ENCODE results near the gene CHD6.

CHD6 gene

DNA sequence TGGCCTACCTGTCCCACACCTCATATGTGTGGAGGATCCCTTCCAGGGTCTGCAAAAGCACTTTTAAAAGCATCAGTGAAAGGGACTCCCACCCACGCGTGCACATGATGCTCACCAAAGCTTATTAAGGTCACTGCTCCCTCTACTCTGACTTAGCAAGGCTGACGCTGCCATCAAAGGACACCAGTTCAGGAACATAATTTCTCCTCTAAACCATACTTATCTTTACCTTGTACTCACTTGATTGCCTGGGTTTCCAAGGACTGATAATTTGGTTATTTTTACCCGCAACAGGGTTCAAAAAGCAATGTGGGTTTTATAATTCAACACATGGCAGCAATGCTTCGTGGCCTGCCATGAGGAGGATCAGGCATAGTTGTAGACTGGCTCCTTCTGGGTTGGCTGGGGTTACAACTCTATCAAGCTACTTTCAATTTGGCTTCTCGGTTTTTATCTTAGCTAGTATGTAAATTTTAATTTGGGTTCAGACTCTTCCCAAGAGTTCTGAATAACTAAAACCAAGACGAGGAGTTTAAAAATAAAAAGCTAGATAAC, 199.4 kb downstream of the CHD6 start:
- TF ChIP-seq, protein P1, sequence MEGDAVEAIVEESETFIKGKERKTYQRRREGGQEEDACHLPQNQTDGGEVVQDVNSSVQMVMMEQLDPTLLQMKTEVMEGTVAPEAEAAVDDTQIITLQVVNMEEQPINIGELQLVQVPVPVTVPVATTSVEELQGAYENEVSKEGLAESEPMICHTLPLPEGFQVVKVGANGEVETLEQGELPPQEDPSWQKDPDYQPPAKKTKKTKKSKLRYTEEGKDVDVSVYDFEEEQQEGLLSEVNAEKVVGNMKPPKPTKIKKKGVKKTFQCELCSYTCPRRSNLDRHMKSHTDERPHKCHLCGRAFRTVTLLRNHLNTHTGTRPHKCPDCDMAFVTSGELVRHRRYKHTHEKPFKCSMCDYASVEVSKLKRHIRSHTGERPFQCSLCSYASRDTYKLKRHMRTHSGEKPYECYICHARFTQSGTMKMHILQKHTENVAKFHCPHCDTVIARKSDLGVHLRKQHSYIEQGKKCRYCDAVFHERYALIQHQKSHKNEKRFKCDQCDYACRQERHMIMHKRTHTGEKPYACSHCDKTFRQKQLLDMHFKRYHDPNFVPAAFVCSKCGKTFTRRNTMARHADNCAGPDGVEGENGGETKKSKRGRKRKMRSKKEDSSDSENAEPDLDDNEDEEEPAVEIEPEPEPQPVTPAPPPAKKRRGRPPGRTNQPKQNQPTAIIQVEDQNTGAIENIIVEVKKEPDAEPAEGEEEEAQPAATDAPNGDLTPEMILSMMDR (IDR thresholded peaks at IDR 0.05; ENCODE audit: borderline replicate concordance, control extremely low read depth, extremely low read depth, insufficient read depth, missing control alignments) = no peak
- no peak for DNase-seq (ENCODE audit: low spot score)
- in situ Hi-C loops (cut with MboI; ENCODE audit: low sequenced_read_pairs, unreplicated experiment) = no loop called here

DNA sequence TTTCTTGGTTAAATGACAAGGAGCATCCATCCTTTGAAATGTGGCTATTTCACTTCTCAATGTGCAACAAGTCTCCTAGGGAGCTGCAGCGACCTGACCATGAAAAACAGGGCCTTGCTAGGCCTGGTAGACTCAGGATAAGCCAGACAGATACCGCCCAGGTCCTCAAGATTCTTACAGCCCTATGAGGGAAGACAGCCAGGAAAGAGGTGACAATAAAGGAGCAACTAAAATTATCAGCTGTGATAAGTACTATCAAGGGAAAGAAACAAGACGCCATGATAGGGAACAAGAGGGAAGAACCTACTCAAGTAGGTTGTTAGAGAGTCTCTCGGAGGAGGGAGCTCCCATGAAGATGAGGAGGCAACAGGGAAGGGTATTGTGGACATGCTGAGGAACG, 200.1 kb downstream of the CHD6 start:
- in situ Hi-C loops (cut with MboI; ENCODE audit: low sequenced_read_pairs, unreplicated experiment) = no loop called here
- TF ChIP-seq, protein P1 (IDR thresholded peaks at IDR 0.05; ENCODE audit: borderline replicate concordance, control extremely low read depth, extremely low read depth, insufficient read depth, missing control alignments) = no peak
- DNase-seq (ENCODE audit: low spot score) = no peak

DNA sequence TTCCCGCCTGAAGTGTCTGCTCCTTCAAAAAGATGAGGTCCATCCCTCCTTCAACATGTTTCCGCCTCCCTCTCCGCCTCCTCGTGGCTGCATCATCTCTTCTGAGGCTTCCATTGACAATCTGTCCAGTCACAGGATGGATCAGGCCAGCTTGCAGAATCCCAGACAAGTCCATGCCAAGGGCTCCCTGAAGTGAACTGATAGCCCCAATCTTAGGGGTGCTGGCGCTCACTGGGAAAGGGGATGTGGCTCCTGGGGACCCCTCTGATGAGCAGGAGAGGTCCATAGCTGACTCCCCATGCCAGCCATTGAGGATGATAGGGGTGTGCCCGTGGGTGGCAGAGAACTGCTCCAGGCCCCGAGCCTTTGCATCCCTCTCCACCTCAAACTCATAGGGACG, 203.0 kb downstream of the CHD6 start:
- TF ChIP-seq, protein P1 (IDR thresholded peaks at IDR 0.05; ENCODE audit: borderline replicate concordance, control extremely low read depth, extremely low read depth, insufficient read depth, missing control alignments) = no peak
- DNase-seq (ENCODE audit: low spot score) = no peak
- in situ Hi-C loops (cut with MboI; ENCODE audit: low sequenced_read_pairs, unreplicated experiment) = no loop called here

DNA sequence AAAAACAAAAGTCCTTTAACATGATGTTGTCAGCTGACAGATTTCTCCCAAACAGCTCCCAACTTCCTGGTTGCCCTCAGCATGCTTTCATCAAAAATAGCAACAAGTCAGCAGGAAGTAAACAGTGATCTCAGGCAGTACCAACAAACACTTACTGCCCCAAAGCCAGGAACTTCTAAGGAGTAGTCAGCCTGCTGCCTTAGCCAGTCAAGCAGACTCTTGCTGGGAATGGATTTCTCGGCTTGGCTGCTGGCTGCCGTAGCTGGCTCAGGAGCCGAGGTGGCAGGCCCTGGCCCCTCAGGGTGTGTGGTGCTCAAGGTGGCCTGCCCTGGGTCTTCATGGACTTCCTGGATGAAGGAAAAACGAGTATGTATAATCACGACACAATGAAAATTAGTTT, 205.0 kb downstream of the CHD6 start:
- TF ChIP-seq, protein P1 (IDR thresholded peaks at IDR 0.05; ENCODE audit: borderline replicate concordance, control extremely low read depth, extremely low read depth, insufficient read depth, missing control alignments) = no peak
- no peak for DNase-seq (ENCODE audit: low spot score)
- in situ Hi-C loops (cut with MboI; ENCODE audit: low sequenced_read_pairs, unreplicated experiment) = no loop called here

DNA sequence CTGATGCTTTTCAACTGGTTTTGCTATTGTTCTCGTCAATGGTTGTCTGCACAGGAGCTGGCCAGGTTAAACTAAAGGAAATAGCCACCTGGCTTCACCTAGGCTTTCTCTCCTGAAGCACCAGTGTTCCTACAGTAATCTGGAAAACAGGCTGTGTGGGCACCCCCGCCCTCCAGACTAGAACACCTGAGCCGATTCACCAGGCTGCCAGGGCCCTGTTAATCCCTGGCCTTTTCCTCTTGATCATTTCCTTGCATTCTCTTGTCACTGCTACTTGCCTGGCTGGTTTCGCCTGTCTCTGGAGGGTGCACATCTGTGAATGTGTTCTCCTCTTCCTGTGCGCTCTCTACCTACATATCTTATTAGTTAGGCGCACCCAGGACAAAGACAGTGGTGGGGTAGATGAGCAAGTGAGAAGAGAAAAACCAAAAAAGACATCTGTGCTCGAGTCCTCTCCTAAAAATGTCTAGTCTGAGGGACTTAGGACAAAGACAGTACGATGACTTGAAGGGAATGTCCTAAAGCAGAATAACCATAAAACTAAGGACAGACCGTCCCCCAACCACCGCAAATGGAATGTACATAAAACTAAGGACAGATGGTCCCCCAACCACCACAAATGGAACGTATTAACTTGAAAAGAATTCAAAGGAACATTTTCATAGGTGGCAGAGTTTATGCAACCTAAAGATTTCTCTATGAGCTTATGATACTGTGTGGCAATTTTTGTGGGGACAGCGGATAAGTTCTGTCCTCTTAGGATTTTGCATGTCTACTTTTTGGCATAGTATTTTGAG, 205.7 kb downstream of the CHD6 start:
- in situ Hi-C loops (cut with MboI; ENCODE audit: low sequenced_read_pairs, unreplicated experiment) = no loop called here
- DNase-seq (ENCODE audit: low spot score) = no peak
- TF ChIP-seq, protein P1 (IDR thresholded peaks at IDR 0.05; ENCODE audit: borderline replicate concordance, control extremely low read depth, extremely low read depth, insufficient read depth, missing control alignments) = no peak

DNA sequence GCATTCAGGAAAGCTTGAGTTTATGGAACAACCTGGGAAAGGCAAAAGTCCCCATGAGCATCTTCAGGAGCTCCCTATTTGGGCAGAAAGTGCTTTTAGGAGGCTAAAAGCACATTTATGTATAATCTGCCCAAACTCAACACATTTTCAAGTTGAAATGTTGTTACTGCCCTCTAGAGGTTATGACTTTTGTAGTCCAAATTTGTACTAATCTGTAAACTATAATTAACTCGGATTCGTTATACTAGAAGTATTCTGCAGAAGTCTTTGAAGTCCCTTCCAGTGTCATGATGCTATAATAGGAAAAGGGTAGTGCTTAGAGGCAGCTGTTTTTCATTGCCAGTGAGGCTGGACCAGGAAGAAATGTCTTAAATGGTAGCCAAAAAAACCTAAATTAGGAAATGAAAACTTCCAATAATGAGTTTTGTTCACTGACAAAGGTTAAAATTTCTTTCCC, 206.8 kb downstream of the CHD6 start:
- TF ChIP-seq, protein P1 (IDR thresholded peaks at IDR 0.05; ENCODE audit: borderline replicate concordance, control extremely low read depth, extremely low read depth, insufficient read depth, missing control alignments) = no peak
- in situ Hi-C loops (cut with MboI; ENCODE audit: low sequenced_read_pairs, unreplicated experiment) = no loop called here

More for the DNA sequence above, 206.8 kb downstream of the CHD6 start:
- no peak for DNase-seq (ENCODE audit: low spot score)

Measured in GM13976 (cell line).